Stimulated activated naive CD8-positive, alpha-beta T cell treated with anti-CD3 and anti-CD28 coated beads, Interleukin-15, Interleukin-2, amounts not matched to agents 100 U/mL and 50 U/mL, for 24 hours (primary cell): ENCODE measurements around the gene TNNT2.

Experiments
- ATAC-seq: fragments of 150-1000 bp; cut with Tn5 transposase; one replicate; pipeline ENCODE4 v1.10.0; 2021
- DNase-seq: peaks from one replicate; pipeline ENCODE4 v3.0.0; 2021

The TNNT2 gene

GRCh38 chr1:201377611-201378092 is at the start of gene TNNT2:
Gene TNNT2, minus strand, starts transcription at chr1:201377680. Its CDS starts 4,426 bp downstream, at chr1:201373254.
- DNase-seq, result no peak
- no peak for ATAC-seq

- ATAC-seq, result peak; percentile 52
- DNase-seq, result peak; percentile 35
Measured at GRCh38 chr1:201426479-201427310, 49.2 kb upstream of the TNNT2 start.

GRCh38 chr1:201424146-201424545 is 46.7 kb upstream of the TNNT2 start:
- DNase-seq, result no peak
- no peak for ATAC-seq

- no peak for ATAC-seq
- no peak for DNase-seq
Measured at GRCh38 chr1:201423655-201424054, 46.2 kb upstream of the TNNT2 start.

GRCh38 chr1:201422436-201423030 is 45.1 kb upstream of the TNNT2 start:
- ATAC-seq, result no peak
- no peak for DNase-seq

- ATAC-seq, result no peak
Measured at GRCh38 chr1:201422026-201422425, 44.5 kb upstream of the TNNT2 start.

GRCh38 chr1:201421041-201421440 is 43.6 kb upstream of the TNNT2 start:
- ATAC-seq, result no peak

More at GRCh38 chr1:201422026-201422425, 44.5 kb upstream of the TNNT2 start:
- no peak for DNase-seq

GRCh38 chr1:201420608-201421002 is 43.1 kb upstream of the TNNT2 start:
- ATAC-seq (no peak), DNase-seq (no peak)

More at GRCh38 chr1:201421041-201421440, 43.6 kb upstream of the TNNT2 start:
- no peak for DNase-seq

- DNase-seq (no peak), ATAC-seq (no peak)
Measured at GRCh38 chr1:201419746-201420607, 42.5 kb upstream of the TNNT2 start.

- ATAC-seq, result no peak
- no peak for DNase-seq
Measured at GRCh38 chr1:201419256-201419655, 41.8 kb upstream of the TNNT2 start.

- ATAC-seq (no peak), DNase-seq (no peak)
Measured at GRCh38 chr1:201418461-201418860, 41.0 kb upstream of the TNNT2 start.

- ATAC-seq, result no peak
Measured at GRCh38 chr1:201414051-201414738, 36.7 kb upstream of the TNNT2 start.

GRCh38 chr1:201411292-201411691 is 33.8 kb upstream of the TNNT2 start:
- ATAC-seq, result no peak
- DNase-seq, result no peak

More at GRCh38 chr1:201414051-201414738, 36.7 kb upstream of the TNNT2 start:
- DNase-seq, result no peak

GRCh38 chr1:201409440-201409839 is 32.0 kb upstream of the TNNT2 start:
- no peak for DNase-seq
- ATAC-seq, result no peak

GRCh38 chr1:201408834-201409200 is 31.3 kb upstream of the TNNT2 start:
- no peak for ATAC-seq

GRCh38 chr1:201408176-201408833 is 30.8 kb upstream of the TNNT2 start:
- peak; percentile 72 for ATAC-seq

More at GRCh38 chr1:201408834-201409200, 31.3 kb upstream of the TNNT2 start:
- DNase-seq, result no peak

GRCh38 chr1:201406831-201407406 is 29.4 kb upstream of the TNNT2 start:
- DNase-seq (no peak), ATAC-seq (no peak)

More at GRCh38 chr1:201408176-201408833, 30.8 kb upstream of the TNNT2 start:
- DNase-seq, result peak; percentile 79

GRCh38 chr1:201405484-201405831 is 28.0 kb upstream of the TNNT2 start:
- DNase-seq, result no peak
- no peak for ATAC-seq

GRCh38 chr1:201404722-201405483 is 27.4 kb upstream of the TNNT2 start:
- no peak for DNase-seq
- no peak for ATAC-seq

GRCh38 chr1:201404055-201404454 is 26.6 kb upstream of the TNNT2 start:
- ATAC-seq (no peak), DNase-seq (no peak)
